Gastrocnemius medialis (tissue), 4 donors: ENCODE data around the gene ESPL1.

Experiments used
- POLR2A ChIP-seq, 2 donors: fragments of 450-650 bp; IDR thresholded peaks; one replicate each; pipeline ENCODE4 v1.6.1; 2017; ENCODE audit warnings: antibody characterized with exemption in 2 of 2, mild to moderate bottlenecking in 2 of 2, moderate library complexity in 2 of 2
- TF ChIP-seq, protein P1 (sequence below), 5 experiments: fragments of 450-650 bp in 3 of 5; fragments of 200-600 bp in 2 of 5; sonication (generic) in 2 of 5; IDR thresholded peaks in 4 of 5; conservative IDR thresholded peaks in 1 of 5; 1 replicate in 4 of 5; 2 replicates in 1 of 5; pipeline ENCODE4 v1.5.1; 2016 to 2019; ENCODE audit warnings: antibody characterized with exemption in 5 of 5, mild to moderate bottlenecking in 3 of 5, moderate library complexity in 3 of 5

- TF ChIP-seq, protein P1, sequence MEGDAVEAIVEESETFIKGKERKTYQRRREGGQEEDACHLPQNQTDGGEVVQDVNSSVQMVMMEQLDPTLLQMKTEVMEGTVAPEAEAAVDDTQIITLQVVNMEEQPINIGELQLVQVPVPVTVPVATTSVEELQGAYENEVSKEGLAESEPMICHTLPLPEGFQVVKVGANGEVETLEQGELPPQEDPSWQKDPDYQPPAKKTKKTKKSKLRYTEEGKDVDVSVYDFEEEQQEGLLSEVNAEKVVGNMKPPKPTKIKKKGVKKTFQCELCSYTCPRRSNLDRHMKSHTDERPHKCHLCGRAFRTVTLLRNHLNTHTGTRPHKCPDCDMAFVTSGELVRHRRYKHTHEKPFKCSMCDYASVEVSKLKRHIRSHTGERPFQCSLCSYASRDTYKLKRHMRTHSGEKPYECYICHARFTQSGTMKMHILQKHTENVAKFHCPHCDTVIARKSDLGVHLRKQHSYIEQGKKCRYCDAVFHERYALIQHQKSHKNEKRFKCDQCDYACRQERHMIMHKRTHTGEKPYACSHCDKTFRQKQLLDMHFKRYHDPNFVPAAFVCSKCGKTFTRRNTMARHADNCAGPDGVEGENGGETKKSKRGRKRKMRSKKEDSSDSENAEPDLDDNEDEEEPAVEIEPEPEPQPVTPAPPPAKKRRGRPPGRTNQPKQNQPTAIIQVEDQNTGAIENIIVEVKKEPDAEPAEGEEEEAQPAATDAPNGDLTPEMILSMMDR (IDR thresholded peaks at IDR 0.05 in 4 of 5, conservative IDR thresholded peaks at IDR 0.05 in 1 of 5), result no peak
- TF ChIP-seq POLR2A (IDR thresholded peaks at IDR 0.05), result no peak
Observed at GRCh38 chr12:53227341-53227740, 40.8 kb upstream of the ESPL1 start.
